Activated CD8-positive, alpha-beta memory T cell treated with anti-CD3 and anti-CD28 coated beads for 48 hours (primary cell): Measurements from ENCODE around the gene FGF12.
A peak's percentile ranks its signal among the peaks of the same experiment; 100 is the strongest.
"Not testable (repeated sequence)": the region's sequence is repeated elsewhere in the genome, so short reads cannot be mapped to it uniquely, and the experiment has no call there.

Experiments
- DNase-seq, 3 experiments: peaks; one replicate each; pipeline ENCODE4 v3.0.0-alpha.2; 2020; ENCODE audit warnings: low read depth in 2 of 3, low spot score in 2 of 3

Gene FGF12

DNA sequence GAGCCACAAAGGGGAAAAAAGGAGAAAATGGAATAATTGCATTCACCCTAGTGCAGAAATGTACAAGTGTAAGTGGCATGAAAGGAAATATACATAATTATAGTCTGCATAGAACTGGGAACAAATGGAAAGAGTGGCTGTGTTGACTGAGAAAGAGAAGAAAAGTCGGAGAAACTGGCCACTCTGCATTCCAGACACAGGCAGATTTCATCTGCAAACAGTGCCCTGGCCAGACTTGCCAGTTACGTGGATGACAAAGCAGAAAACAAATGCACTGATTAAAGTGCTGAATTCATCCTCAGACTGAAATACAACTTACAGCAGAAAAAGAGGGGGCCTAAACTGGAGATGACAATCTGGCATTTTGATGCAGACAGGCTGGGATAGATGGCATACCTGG is 129.8 kb downstream of the FGF12 start:
- DNase-seq, result no peak

DNA sequence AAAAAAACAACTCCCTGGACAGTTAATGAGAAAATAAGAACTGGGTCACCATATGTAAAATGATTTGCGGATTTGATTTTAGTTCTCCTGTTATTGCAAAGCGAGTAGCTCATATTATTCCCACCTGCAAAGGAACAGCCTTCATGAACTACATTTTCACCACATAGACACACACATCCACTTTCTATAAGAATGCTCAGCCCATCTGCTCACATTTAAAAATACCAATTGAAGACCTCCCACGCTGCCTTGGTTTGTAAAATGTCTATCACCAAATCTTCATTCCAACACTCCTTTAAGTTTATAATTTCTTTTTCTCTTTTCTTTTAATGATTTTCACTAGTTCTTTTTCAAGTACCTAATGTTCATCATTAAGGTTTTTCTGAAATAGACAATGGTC is 148.6 kb downstream of the FGF12 start:
- DNase-seq, result no peak

DNA sequence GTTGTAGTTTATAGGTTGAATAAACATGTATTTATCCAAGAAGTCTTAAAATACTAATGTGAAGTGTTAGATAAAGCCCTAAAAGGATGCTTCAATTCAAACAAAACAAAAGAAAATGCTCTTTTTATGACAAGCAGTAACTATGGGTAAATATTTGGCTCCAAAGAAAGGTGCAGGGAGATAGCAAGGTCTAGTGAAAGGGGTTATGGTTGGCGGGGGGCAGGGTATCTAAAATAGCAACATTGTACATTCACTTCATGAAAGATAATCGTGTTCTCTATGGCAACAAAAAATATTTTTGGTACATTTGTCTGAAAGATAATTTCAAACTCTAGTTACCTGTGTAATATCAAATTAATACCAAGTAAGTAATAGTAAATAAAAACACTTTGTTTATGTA is 149.5 kb downstream of the FGF12 start:
- no peak for DNase-seq

DNA sequence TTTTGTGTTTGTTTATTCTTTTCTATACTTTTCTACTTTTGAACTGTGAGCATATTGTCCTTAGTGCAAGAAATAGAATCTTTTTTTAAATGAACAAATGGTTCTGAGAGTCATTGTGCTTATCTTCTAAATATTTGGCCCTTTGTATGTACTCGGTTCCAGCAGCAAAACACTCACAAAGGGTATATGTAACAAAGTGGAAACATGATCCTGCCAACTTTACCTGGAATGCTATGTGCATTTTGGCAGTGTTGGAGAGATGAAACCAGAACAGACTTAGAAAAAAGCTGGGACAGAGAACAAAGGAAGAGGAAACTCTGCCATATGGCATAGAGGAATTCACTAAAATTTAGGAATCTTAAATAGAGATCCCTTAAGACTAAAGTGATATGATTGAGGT is 150.1 kb downstream of the FGF12 start:
- no peak for DNase-seq

DNA sequence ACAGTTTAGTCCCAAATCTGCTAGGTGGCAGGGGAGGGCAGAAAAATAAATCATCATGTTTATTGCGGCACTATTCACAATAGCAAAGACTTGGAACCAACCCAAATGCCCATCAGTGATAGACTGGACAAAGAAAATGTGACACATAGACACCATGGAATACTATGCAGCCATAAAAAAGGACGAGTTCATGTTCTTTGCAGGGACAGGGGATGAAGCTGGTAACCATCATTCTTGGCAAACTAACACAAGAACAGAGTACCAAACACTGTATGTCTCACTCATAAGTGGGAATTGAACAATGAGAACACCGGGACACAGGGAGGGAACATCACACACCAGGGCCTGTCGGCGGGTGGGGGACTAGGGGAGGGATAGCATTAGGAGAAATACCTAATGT is 150.6 kb downstream of the FGF12 start:
- not testable (repeated sequence) for DNase-seq

DNA sequence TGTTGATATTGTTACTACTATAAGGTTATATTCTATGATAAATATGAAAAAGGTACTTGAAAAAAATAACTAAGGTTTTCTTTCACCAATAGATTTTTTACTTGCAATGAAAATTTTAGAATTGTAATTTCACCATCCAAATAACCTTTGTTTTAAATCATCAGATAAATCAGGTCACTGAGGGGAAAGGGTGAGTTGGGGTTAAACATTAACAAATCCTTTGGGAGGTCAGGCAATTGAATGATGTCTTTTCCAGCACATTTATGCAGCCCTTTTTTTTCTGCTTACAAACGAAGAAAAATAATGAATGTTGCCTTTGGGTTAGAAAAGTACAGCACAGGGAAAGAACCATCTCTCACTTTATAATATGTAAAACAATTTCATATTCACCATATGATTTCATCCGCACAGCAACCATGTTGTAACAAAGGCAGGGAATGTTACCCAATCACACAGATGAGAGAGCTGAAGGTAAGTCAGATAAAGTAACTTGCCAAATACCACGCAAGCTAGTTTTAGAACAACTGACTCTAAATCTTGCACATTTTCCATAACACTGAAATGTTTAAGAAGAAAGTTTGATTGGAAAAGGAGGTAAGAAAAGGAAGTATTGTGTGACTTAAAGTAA is 151.3 kb downstream of the FGF12 start:
- DNase-seq, result no peak

DNA sequence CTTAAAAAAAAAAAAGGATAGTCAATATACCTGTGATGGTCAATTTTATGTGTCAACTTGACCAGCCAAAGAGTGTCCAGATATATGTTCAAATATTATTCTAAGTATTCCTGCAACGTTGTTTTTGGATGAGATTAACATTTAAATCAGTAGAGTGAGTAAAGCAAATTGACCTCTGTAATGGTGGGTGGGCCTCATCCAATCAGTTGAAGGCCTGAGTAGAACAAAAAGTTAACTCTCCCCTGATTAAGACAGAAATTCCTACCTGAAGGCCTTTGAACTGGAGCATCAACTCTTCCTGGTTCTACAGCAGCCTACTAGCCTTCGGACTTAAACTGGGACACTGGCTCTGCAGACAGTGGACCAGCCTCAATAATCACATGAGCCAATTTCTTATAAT is 154.1 kb downstream of the FGF12 start:
- no peak for DNase-seq

DNA sequence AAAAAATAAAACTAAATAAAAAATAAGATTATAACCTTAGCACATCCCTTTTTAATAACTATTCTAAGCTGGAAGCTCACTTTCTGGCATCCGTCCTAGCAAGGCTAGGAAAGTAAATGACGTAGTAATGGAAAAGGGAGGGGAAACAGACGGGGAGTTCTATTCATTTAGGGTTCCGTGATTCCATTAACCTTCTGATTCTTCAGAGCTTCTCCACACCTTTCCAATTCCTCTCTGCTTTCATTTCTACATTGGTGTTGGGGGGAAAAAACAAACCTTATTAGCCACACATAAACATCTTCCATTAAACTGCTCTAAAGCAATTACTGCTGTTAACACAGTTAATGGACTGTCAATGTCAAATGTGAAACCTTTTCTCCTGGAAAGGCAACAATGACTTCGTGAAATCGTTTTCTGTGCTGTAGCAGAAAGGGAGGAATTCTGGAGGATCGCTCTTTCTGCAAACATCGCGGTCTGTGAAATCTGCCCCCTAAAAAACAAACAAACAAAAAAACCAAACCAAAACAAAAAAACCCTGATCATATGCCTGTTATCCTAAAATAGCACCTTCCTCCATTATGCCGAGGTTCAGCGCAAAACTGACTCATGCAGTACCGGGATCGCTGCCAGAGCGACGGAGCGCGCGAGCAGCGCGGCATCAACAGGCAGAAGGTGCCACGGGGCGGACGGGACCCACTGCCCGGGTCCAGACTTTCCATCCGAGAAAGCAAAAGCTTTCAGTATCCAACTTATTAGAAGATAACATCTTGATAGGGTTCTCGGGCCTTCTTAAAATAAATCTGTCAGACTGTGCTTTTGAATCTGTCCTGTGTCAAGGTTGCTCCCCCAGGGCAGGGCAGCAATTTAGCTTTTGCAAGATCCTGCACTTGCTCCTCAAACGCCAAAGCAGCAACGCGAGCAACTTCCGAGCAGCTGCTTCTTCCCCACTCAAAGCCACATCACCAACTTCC is 156.2 kb downstream of the FGF12 start:
- DNase-seq, result no peak

DNA sequence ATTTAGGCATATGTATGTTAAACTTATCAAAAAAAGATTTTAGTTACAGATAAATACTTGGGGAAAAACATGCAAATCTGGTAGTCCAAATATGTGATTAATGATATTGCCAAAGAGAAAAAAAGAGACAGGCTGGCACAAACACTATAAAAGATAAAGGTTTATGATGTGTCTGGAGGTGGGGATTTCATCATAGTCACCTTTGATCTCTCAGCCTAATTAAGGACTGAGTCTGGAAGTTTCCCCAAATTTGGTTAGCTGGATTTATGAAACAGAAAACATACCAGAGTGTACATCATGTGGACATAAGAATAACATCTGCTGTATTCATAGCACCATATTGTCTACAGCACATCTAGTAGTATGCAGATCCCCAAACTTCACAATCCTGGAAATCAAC is 157.0 kb downstream of the FGF12 start:
- no peak for DNase-seq

DNA sequence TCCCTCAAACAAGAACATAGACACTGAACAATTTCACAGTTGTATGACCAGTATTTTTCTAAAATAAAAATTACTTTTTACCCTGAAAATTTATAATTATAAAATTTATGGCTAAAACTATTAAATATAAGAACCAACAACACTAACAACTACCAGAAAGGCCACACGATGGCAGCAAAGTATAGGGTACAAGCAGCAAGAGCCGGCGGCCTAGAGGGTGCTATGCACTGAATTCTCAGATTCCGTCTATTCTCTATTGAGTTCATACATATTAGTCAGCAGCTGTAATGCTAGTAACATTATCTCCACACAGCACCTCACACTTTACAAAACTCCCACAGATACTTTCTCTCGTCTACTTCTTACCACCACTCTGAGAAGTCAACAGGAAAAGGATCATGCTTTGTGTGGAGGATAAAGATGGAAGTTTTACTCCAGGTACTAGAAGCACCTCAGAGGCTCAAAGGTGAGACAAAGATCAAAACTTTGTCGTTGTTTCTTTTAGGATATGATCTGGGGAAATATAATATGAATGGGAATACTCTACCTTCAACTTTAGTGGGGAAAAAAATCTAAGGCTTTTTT is 160.5 kb downstream of the FGF12 start:
- peak in 2 of 3 experiments; percentile 5 to 24 for DNase-seq

DNA sequence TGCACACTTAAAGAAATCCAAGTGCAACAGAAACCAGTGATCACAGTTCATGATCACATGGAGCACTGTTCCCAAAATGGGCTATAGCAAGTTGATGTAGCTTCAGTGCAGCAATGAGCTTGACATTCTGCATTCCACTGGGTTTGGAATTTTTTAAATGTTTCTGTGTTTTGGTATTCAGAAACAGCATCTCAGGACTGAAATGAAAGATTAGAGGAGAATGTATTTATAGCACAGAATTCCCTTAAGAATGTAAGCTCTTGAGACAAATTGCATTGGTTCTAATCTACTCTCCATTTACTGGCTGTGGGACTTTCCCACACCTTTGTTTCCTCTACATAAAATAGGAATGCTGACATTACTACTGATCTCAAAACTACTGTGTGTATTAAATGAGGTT is 162.7 kb downstream of the FGF12 start:
- no peak for DNase-seq

DNA sequence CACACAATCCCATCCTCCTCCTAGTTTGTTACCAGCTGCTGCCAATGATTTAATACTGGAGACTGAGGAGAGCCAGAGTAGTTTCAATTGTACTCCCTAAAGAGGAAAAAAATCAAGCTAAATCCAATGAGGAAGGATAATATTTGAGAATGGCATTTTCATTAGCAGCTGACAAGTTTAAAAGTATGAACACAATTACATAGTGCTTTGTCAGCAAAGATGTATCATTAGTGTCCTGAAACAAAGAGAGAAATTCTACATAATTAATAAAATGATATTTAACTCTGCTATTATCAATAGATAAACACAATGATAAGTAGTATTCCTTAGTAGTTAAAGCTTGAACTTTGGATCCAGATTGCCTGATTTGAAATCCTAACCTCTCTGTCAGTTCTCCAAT is 163.9 kb downstream of the FGF12 start:
- no peak for DNase-seq

DNA sequence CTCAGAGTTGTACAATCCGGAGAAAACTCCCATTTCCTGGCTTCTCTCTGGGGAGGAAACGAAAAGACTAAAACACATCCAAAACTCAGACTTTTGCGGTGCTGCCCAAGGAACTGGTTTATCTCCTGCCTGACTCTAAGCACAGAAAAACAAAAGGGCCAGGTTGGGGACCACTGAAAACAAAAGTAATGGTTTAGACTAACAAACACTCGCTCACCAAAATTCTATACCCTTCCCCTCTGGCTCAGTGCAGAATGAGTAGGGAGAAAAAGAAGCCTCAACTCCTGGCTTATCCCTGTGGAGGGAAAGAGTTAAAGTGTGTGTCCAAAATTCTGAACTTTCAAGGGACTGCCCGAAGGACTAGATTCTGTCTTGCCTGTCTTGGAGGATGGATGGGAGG is 173.6 kb downstream of the FGF12 start:
- DNase-seq, result no peak

DNA sequence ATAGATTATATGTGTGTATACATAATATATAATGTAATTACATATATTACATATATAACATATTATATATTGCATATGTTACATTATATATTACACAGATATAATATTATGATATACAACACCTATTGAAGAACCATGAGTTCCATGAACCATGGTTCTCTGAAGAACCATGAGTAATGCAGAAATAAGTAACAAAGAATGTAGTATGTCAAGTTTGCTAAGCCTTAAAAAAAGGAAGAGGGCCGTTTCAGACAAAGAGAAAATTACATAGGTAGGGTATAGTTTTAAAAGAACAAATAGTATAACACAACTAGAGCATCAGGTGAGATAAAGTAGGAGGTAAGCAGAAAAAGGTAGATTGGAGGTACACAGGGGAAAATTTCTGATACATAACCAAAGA is 177.0 kb downstream of the FGF12 start:
- no peak for DNase-seq

DNA sequence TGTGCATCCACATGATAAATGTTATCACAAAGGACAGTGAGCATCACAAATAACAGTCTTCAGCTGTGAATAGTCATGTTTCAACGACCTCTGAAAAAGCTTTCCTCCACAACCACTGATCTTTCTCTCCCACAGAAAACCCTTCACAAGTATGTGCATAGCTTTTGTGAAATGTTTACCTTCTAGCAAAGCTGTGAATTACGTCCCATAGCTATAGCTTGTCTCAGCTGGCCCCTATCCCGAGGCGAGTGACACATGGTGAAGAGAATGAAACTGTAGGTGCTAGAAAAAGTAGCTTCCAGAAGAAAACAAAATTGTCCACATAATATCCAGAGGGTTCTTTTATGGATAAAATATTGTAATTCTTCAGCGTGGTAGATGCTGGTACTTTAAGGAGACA is 182.0 kb downstream of the FGF12 start:
- DNase-seq, result no peak

DNA sequence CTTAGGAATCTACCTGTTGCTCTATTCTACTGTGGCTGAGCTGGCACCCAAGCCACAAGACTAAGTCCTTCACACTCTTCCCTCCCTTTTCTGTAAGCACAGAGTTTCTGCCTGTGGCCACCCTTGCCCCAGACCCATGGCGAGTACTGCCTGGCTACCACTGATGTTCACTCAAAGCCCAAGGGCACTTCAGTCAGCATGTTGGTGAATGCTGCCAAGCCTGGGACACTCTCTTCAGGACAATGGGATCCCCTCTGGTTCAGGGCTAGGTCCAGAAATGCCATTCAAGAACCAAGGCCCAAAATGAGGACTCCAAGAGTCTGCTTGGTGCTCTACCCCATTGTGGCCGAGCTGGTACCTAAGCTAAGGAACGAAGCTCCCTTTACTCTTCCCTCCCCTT is 184.2 kb downstream of the FGF12 start:
- DNase-seq, result no peak

DNA sequence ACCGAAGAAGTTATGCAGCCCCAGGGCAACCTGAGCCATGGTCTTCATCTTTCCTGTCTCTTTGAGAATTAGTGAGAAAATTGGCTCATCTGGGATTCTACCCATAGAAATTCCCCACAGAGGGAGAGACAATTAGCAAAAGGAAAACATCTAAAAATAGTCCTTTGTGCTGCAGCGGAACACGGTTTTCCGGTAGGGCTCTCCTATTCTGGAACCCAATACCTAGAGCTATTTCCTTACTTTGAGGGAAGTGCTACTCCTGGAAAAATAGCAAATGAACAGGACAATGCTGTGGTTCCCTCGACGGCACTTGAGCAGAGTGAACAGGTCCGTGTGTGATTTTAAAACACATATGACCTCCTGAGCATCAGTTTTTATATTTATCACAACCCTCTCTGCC is 210.5 kb downstream of the FGF12 start:
- DNase-seq, result no peak

DNA sequence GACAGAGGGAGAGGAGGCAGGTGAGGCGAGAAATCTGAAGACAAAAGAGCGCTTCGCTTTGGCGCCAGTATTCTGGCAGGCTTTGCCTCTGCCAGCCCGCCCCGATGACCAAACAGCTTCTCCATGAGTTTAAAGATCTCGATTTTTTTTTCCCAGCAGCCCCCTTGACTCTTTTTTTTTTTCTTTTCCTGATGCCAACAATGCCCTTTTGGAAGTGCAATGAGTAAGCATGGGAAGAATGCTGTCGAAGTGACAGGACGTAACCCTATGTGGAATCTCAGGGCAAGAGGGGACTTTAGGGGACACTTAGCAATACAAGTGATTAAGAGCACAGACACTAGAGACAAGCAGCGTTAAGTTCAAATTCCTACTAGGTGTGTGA is 211.7 kb downstream of the FGF12 start:
- no peak for DNase-seq

DNA sequence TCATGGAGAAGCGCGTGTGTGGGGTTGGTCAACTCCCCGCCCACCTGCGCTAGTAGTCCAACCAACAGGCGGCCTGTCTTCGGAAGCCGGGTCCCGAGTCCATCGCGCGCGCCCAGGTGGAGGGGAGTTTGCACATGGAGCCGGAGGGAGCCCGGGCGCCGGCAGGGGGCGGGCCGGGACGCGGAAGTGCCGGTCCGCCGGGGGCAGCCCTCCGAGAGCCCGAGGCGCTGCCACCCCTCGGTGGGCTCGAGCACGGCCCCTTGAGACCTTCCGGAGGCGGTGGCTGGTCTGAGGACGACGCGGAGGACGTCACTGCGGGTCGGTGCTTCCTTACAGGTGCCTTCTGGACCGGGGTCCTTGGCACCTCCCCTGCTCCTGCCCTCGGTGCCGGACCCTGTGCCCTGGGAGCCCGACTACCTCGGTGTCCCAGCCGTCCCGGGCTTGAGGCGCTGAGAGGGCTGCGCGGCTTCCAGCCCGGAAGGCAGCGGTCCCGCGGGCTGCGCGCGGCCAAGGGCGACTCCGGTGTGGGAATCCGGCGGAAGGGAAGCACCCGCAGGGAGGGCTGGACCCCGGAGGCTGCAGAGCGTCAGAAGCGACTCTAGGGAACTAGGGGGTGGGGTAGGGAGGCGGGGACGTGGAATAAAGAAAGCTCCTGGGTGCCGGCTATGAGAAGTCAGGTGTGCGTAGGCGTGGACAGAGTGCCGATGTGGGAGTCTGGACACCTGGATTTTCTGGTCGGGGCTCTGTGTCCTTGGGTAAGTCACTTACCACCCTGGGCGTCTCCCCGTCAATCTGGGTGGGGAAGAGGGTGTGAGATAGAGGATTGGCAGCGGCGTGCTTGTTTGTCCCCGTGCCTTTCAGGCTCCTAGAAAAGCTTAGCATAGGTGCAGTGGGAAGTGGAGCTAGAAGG is 212.3 kb downstream of the FGF12 start:
- no peak for DNase-seq

DNA sequence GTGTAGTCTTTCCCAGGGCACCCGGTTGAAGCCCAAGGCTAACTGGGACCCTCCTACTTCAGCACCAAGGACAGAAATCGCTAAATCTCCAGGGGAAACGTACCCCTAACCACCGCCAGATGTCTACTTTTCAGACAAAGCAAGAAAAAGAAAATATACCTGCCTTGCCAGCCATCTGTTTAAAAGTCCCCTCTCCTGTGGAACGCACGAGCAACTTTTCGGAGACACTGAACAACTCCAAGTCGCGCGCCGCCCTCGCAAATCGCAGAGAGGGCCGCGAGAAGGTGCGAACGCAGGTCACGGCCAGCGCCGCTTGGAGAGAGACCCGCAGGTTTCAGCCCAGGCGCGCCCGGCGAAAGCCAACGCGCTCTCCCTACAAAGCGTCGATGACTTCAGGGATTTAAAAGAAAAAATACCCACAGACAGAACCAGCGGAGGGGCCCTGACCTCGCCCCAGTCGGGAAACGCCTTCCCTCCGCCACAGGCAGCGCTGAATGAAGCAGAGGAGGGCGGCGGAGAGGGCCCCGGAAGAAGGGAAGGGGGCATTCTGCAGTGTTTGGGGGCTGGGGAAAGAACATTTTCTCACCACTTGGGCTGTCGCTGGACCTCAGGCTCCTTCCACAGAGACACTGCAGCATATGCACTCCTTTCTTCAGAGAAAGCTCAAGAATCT is 213.1 kb downstream of the FGF12 start:
- no peak for DNase-seq

DNA sequence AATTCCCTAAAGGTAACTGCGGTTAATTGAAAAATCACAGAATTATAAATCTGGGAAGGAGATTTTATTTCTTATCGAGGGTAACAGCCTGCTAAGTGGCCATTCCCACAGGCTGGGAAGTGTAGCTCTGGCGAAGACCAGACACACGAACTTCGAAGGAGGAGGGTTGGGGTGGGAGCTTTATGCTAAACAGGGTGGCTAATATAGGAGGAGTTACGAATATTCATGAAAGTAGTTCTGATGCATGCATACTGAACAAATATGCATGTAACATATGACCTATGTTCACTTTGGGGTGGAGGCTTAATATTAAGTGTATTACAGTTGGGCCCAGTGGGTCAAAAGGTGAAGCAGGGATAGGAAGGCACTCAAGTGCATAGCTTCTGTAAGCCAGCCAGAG is 221.6 kb downstream of the FGF12 start:
- DNase-seq, result no peak
